ENCODE results near the gene ENO4. TPM values are rescaled to one million over a fixed set of nuclear protein-coding genes. Genes with fewer than 3 reads are reported as not detected.

The ENO4 gene
- total RNA-seq, 1 experiment from 2014 or later: 0.22 TPM

- TF ChIP-seq REST (IDR thresholded peaks at IDR 0.05; ENCODE audit: low read depth): no peak
These were observed 8.8 kb upstream of the ENO4 start (continued) for GRCh38 chr10:116840389-116841075.

GRCh38 chr10:116845823-116846222 lies 3.5 kb upstream of the ENO4 start:
- H4K20me1 ChIP-seq (ENCODE audit: insufficient read depth): no peaks in the 10 kb centered on the region
- no TSS peak for BruUV-seq (replicated peaks)
- ChIA-PET RAD21 (ENCODE audit: low non-redundant PET in 1 of 2, low total read pairs in 2 of 2, uncharacterized antibody in 2 of 2, unreplicated experiment in 2 of 2) (no interaction called here), CTCF (no interaction called here), POLR2A (no interaction called here)
- no peaks in the 10 kb centered on the region for H3K9me3 ChIP-seq (ENCODE audit: control insufficient read depth in 1 of 2, insufficient read depth in 1 of 2, low read depth in 1 of 2, low read length in 2 of 2)
- no peak for DNase-seq (ENCODE audit: low read depth, low spot score)
- no peak for ATAC-seq
- peaks cover 13% of the 10 kb centered on the region; the same call in 1 of the 2 replicates for H3K79me2 ChIP-seq (ENCODE audit: insufficient read depth, low read length)
- intact Hi-C loops (cut with micrococcal nuclease): no loop called here
- no peaks in the 10 kb centered on the region for H3K27me3 ChIP-seq (ENCODE audit: insufficient read depth, low read length)
- no peaks in the 10 kb centered on the region for H3K9me2 ChIP-seq (ENCODE audit: insufficient read depth)
- no peak overlapping the region for H3K4me3 ChIP-seq (replicated peaks in 1 of 2; ENCODE audit: low read depth in 1 of 2, low read length in 2 of 2)
- H3K9ac ChIP-seq (ENCODE audit: low read length): no peak overlapping the region
- H3K4me1 ChIP-seq (ENCODE audit: control insufficient read depth in 1 of 2, insufficient read depth in 2 of 2, low read length in 2 of 2): peaks cover 11 to 28% of the 10 kb centered on the region in 2 experiments
- H3K36me3 ChIP-seq (ENCODE audit: control insufficient read depth in 1 of 2, insufficient read depth in 2 of 2, low read length in 2 of 2): no peaks in the 10 kb centered on the region
- no peak for TF ChIP-seq TCF7L2 (IDR thresholded peaks at IDR 0.05; ENCODE audit: borderline replicate concordance, extremely low read depth, insufficient read depth, insufficient read length)
- no peak for TF ChIP-seq YY1 (IDR thresholded peaks at IDR 0.05; ENCODE audit: extremely low read depth, insufficient replicate concordance, low read depth, low read length)
- no peak for TF ChIP-seq REST (IDR thresholded peaks at IDR 0.05; ENCODE audit: low read depth)
- no peak for TF ChIP-seq CTCF (IDR thresholded peaks at IDR 0.05 in 2 of 3, conservative IDR thresholded peaks at IDR 0.05 in 1 of 3; ENCODE audit: borderline replicate concordance in 1 of 3, insufficient read depth in 1 of 3, low read depth in 2 of 3, low read length in 2 of 3)
- TF ChIP-seq EZH2 (IDR thresholded peaks at IDR 0.05): no peak
- TF ChIP-seq RAD21 (IDR thresholded peaks at IDR 0.05; ENCODE audit: low read depth): no peak
- TF ChIP-seq SRF (IDR thresholded peaks at IDR 0.05; ENCODE audit: low read depth): no peak
- no peak for TF ChIP-seq ZNF274 (IDR thresholded peaks at IDR 0.05; ENCODE audit: low read depth, low read length)
- no peak for TF ChIP-seq EGR1 (IDR thresholded peaks at IDR 0.05; ENCODE audit: low read depth)
- TF ChIP-seq SIN3A (IDR thresholded peaks at IDR 0.05; ENCODE audit: low read depth): no peak
- TF ChIP-seq FOSL1 (IDR thresholded peaks at IDR 0.05; ENCODE audit: low read depth): no peak
- TF ChIP-seq MAX (IDR thresholded peaks at IDR 0.05): no peak
- no peak for TF ChIP-seq CBX3 (IDR thresholded peaks at IDR 0.05; ENCODE audit: low read depth)
- TF ChIP-seq CEBPB (IDR thresholded peaks at IDR 0.05; ENCODE audit: low read depth): no peak
- H2AFZ ChIP-seq (ENCODE audit: low read depth, low read length, poor library complexity, severe bottlenecking): no peak overlapping the region
- peak overlapping the region; percentile 10; the same call in 1 of the 2 replicates for H3K4me2 ChIP-seq (ENCODE audit: low read length)
- H3K27ac ChIP-seq (ENCODE audit: low read depth, low read length): no peak overlapping the region

Data from HCT116 (cell line).